Measurements from ENCODE around the gene CNTNAP2. TPM values are rescaled to one million over a fixed set of nuclear protein-coding genes. Genes with fewer than 3 reads are reported as not detected.

The CNTNAP2 gene
- total RNA-seq, 6 experiments from 2014 or later, result 0.07 to 0.13 (median 0.12) TPM; not detected in 3

- H3K27me3 Mint-ChIP-seq (ENCODE audit: insufficient read depth), result no peaks in the 10 kb centered on the region
- H3K36me3 Mint-ChIP-seq (ENCODE audit: low read depth), result no peaks in the 10 kb centered on the region
- no peak for TF ChIP-seq CTCF (IDR thresholded peaks at IDR 0.05)
- H3K4me3 Mint-ChIP-seq, result no peak overlapping the region
- H3K27ac Mint-ChIP-seq, result no peak overlapping the region
- no peaks in the 10 kb centered on the region for H3K4me1 Mint-ChIP-seq (ENCODE audit: low read depth)
- no peak for DNase-seq
- peaks cover 12% of the 10 kb centered on the region for H3K9me3 Mint-ChIP-seq
Measured at GRCh38 chr7:147653456-147653855, 1536.9 kb downstream of the CNTNAP2 start.

- Mint-ChIP-seq H3K27ac (no peak overlapping the region), H3K27me3 (ENCODE audit: insufficient read depth) (no peaks in the 10 kb centered on the region; the same call in 1 of the 2 replicates), H3K4me3 (no peak overlapping the region), H3K9me3 (peaks cover 12% of the 10 kb centered on the region), H3K4me1 (ENCODE audit: low read depth) (no peaks in the 10 kb centered on the region), H3K36me3 (ENCODE audit: low read depth) (no peaks in the 10 kb centered on the region)
- no peak for DNase-seq
- TF ChIP-seq CTCF (IDR thresholded peaks at IDR 0.05), result no peak
Measured at GRCh38 chr7:147658392-147658967, 1541.9 kb downstream of the CNTNAP2 start.

- TF ChIP-seq CTCF (IDR thresholded peaks at IDR 0.05), result no peak
- Mint-ChIP-seq H3K4me1 (ENCODE audit: low read depth) (no peaks in the 10 kb centered on the region), H3K36me3 (ENCODE audit: low read depth) (no peaks in the 10 kb centered on the region), H3K4me3 (no peak overlapping the region), H3K27me3 (ENCODE audit: insufficient read depth) (no peaks in the 10 kb centered on the region; the same call in 1 of the 2 replicates), H3K9me3 (peaks cover 12% of the 10 kb centered on the region), H3K27ac (no peak overlapping the region)
- no peak for DNase-seq
Measured at GRCh38 chr7:147659036-147659995, 1542.7 kb downstream of the CNTNAP2 start.

- TF ChIP-seq CTCF (IDR thresholded peaks at IDR 0.05), result no peak
- Mint-ChIP-seq H3K4me3 (no peak overlapping the region), H3K4me1 (ENCODE audit: low read depth) (no peaks in the 10 kb centered on the region), H3K27me3 (ENCODE audit: insufficient read depth) (no peaks in the 10 kb centered on the region; the same call in 1 of the 2 replicates), H3K36me3 (ENCODE audit: low read depth) (no peaks in the 10 kb centered on the region), H3K9me3 (peaks cover 36% of the 10 kb centered on the region), H3K27ac (no peak overlapping the region)
- DNase-seq, result no peak
Measured at GRCh38 chr7:147664541-147664940, 1547.9 kb downstream of the CNTNAP2 start.

- Mint-ChIP-seq H3K27me3 (ENCODE audit: insufficient read depth) (peaks cover 2% of the 10 kb centered on the region; the same call in 1 of the 2 replicates), H3K4me1 (ENCODE audit: low read depth) (no peaks in the 10 kb centered on the region), H3K9me3 (peaks cover 33% of the 10 kb centered on the region), H3K4me3 (no peak overlapping the region), H3K36me3 (ENCODE audit: low read depth) (no peaks in the 10 kb centered on the region), H3K27ac (no peak overlapping the region)
- DNase-seq, result no peak
- no peak for TF ChIP-seq CTCF (IDR thresholded peaks at IDR 0.05)
Measured at GRCh38 chr7:147670759-147671158, 1554.2 kb downstream of the CNTNAP2 start.

Data from HFFc6 (cell line).